Superior temporal gyrus (tissue), 1 donor: ENCODE measurements around the gene ELF4.
A peak's percentile ranks its signal among the peaks of the same experiment; 100 is the strongest.

ENCODE experiments used
- DNase-seq: peaks from one replicate; pipeline ENCODE4 v3.0.0-alpha.2; 2016; ENCODE audit errors: extremely low spot score

The ELF4 gene

DNA sequence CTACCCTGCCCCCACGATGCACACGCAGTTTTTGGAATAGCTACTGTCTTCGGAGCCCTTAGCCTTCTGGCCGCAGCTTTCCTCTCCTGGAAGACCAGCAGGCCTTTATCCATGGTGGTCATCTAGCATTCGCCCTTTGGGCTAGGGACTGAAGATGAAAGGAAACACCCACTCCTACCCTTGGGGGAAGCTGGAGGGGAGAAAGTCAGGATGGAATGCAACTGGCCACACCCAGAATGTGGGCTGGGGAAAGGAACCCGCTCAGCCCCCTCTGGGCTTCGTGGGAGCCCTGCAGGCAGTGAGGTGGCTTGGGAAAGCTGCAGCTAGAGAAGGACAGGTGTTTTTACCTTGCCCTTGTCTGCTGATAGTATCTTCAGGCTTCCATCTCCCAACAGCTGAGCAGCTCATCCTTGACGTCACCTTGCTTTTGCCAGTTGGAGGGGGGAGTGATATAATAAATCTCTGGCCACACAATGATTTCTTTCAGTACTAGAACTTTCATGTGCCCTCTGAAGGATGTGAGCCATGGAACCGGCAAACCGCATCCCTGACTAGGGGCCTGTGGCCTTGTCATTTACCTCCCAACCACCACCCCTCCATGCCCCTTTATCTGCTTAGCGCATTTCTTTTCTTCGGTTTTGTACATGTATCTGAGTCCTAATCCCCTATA lies 59.0 kb downstream of the ELF4 start:
- DNase-seq, result no peak

GRCh38 chrX:130049821-130050220 lies 60.5 kb downstream of the ELF4 start:
- DNase-seq, result no peak

DNA sequence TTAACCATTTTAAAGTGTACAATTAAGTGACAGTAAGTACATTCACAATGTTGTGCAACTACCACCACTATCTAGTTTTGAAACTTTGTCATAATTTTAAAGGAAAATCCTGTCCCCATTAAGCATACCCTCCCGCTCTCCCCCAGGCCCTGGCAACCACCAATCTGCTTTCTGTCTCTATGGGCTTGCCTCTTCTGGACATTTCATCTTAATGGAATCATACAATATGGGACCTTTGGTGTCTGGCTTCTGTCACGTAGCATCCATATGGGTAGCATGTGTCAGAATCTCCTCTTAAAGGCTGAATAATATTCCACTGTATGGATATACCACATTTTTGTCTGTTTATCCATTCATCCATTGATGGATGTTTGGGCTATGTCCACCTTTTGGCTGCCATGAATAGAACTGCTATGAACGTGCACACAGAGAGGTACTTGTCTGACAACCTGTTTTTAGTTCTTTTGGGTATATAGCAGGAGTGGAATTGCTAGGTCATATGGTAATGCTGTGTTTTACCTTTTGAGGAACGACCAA lies 61.5 kb downstream of the ELF4 start:
- DNase-seq, result no peak

GRCh38 chrX:130047416-130047815 lies 62.9 kb downstream of the ELF4 start:
- DNase-seq, result no peak

- no peak for DNase-seq
These were observed 70.5 kb downstream of the ELF4 start for GRCh38 chrX:130039847-130040246.

- DNase-seq, result no peak
These were observed 76.1 kb downstream of the ELF4 start for GRCh38 chrX:130034178-130034577.

- DNase-seq, result no peak
These were observed 77.7 kb downstream of the ELF4 start for GRCh38 chrX:130032552-130032951.

DNA sequence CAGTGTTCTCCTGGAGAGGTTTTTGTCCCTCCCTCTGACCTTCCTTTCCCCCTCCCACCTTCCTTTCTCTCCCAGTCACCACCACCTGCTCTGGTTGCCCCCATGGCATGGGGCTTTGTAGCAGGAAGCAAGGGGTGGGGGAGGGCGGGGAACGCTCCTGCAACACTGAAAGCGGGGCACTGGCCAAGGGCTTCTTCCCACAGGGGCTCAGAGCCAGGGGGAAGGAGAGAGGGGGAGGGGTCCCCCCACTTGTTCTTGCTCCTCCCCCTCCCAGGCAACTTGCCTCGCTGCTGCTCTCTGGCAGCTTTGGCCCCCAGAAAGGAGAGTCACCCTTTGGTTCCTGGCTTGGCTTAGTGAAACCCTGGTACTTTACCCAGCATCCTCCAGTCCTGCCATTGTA lies 79.5 kb downstream of the ELF4 start:
- no peak for DNase-seq

DNA sequence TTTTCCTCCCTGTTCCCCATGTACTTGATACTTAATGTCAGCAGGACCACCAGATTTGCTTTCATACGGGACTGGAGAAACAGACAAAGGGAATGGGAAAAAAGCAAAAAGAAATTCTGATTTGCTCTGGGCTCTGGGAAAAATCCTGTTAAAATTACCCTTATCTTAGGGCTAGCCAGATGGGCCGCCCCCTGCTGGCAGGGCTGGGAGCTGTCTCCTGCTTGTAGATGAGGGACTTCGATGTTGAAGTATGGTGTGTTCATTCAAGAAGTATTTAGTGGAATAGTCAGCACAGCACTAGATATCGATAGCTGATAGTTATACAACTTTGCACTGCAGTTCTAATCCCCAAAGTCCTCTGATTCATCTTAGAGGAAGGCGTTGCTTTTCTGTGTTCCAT lies 82.1 kb downstream of the ELF4 start:
- peak; percentile 9 for DNase-seq

- no peak for DNase-seq
These were observed 82.7 kb downstream of the ELF4 start for GRCh38 chrX:130027569-130027968.

- DNase-seq, result no peak
These were observed 85.0 kb downstream of the ELF4 start for GRCh38 chrX:130025256-130025655.

DNA sequence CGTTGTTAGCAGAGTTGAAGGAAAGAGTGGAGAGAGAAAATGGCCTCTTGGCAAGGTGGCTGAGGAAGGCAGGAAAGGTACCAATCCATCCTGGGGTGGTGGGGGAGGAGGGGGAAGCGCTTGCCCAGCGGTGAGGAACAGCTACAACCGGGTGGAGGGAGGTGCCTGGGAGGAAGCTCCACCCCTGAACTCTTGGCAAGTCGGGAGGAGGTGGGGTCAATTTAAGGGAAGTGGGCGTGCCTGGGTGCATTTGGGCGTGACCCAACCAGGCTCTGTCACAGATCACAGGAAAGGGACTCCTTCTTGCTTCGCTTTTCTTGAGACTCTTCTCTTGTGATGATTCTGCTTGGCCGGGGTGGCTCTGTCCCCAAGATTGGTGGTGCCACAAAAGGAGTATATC lies 86.2 kb downstream of the ELF4 start:
- DNase-seq, result no peak

DNA sequence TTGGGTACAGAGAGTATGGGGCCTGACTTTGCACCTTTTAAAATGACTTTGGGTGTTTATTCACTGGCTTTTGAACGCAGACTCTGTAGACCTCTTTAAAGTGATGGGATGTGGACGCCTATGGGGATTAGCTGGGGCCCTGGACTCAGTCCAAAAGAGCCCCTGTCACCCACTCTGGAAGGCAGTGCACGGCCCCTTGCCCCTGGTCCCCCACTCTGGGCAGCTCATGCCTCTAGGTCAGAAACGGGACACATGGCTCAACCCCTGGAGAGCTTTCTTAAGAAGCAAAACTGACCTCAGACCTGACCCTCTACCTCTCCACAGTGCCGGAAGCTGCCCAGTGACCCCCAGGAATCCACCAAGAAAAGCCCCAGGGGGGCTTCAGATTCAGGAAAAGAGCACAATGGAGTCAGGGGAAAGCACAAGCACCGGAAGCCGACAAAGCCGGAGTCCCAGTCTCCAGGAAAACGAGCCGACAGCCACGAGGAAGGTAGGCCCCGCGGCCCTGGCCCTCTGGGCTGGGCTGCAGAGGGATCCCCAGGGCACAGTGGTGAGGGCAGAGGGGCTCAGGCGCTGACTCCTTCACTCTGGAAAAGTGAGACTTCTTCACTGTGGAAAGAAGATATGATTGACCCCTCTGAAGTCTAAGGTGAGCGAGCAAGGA lies 89.5 kb downstream of the ELF4 start:
- no peak for DNase-seq

DNA sequence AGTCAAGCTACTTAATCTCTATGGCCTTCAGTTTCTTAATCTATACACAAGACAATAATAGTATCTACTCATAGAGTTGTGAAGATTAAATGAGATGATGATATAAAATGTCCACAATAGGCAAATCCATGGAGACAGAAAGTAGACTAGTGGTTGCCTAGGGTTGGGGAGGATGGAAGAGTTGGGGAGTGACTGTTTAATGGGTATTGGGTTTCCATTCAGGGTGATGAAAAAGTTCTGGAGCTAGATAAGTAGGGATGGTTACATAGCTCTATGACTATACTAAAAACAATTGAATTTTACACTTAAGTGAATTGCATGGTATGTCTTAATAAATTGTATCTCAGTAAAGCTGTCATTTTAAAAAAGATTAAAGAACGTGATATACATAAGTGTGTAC lies 92.2 kb downstream of the ELF4 start:
- no peak for DNase-seq

GRCh38 chrX:130015181-130015580 lies 95.1 kb downstream of the ELF4 start:
- DNase-seq, result no peak
